B cell (primary cell): Measurements from ENCODE around the gene ZFR2. TPM values are rescaled to one million over a fixed set of nuclear protein-coding genes. Genes with fewer than 3 reads are reported as not detected.

ENCODE experiments used
- ATAC-seq: fragments of 200-7000 bp; cut with Tn5 transposase; one replicate; pipeline ENCODE4 v1.10.0; 2021; ENCODE audit warnings: low read depth, mild to moderate bottlenecking, moderate number of reproducible peaks, moderate library complexity
- CTCF ChIA-PET: fragments of 350-600 bp; sonication (Branson Sonifier 250); formaldehyde crosslinking; loops from one replicate; lab custom pipeline; 2021; ENCODE audit warnings: antibody characterized with exemption, inconsistent platforms; lab: Charles Lee
- POLR2A ChIA-PET: fragments of 350-600 bp; sonication (Branson Sonifier 250); formaldehyde crosslinking; loops from one replicate; lab custom pipeline; 2021; ENCODE audit warnings: antibody characterized with exemption; lab: Charles Lee
- DNase-seq: peaks from one replicate; pipeline ENCODE4 v3.0.0; 2013
- H2AFZ ChIP-seq: 2 replicates; pipeline ENCODE4 v1.6.1; 2012; ENCODE audit warnings: mild to moderate bottlenecking, low read depth, low read length; ENCODE audit not compliant: insufficient read depth, poor library complexity, severe bottlenecking
- H3K27ac ChIP-seq, 2 donors: 1 replicate in 1 of 2; 2 replicates in 1 of 2; pipeline ENCODE4 v1.5.1; 2012 to 2013; ENCODE audit warnings: low read length in 2 of 2, mild to moderate bottlenecking in 2 of 2, moderate library complexity in 1 of 2
- H3K27me3 ChIP-seq, 4 experiments: fragments of 200-600 bp in 1 of 4; sonication (generic) in 1 of 4; replicated peaks in 1 of 4; 1 replicate in 2 of 4; 2 replicates in 2 of 4; pipeline versions ENCODE4 v1.6.1 to v1.7.0; 2013 to 2016; ENCODE audit warnings: low read length in 3 of 4, mild to moderate bottlenecking in 2 of 4, mixed read lengths in 1 of 4, moderate library complexity in 1 of 4; ENCODE audit not compliant: insufficient read depth in 4 of 4, control insufficient read depth in 3 of 4; ENCODE audit errors: control extremely low read depth in 1 of 4
- H3K36me3 ChIP-seq, 2 experiments: replicated peaks in 1 of 2; 1 replicate in 1 of 2; 2 replicates in 1 of 2; pipeline versions ENCODE4 v1.6.1 to v1.7.1; 2013; ENCODE audit warnings: low read length in 1 of 2; ENCODE audit not compliant: insufficient read depth in 2 of 2, control insufficient read depth in 1 of 2; ENCODE audit errors: control extremely low read depth in 1 of 2, extremely low read depth in 1 of 2
- H3K4me1 ChIP-seq, 2 donors: fragments of 200-600 bp in 1 of 2; sonication (generic) in 1 of 2; 1 replicate in 1 of 2; 2 replicates in 1 of 2; pipeline versions ENCODE4 v1.5.1 to v1.6.1; 2013 to 2017; ENCODE audit warnings: low read length in 2 of 2; ENCODE audit not compliant: control insufficient read depth in 2 of 2, insufficient read depth in 2 of 2
- H3K4me2 ChIP-seq: replicated peaks from 2 replicates; pipeline ENCODE3; 2012; ENCODE audit warnings: mild to moderate bottlenecking, low read depth, low read length; ENCODE audit not compliant: poor library complexity, severe bottlenecking
- H3K4me3 ChIP-seq, 5 experiments: fragments of 200-600 bp in 1 of 5; sonication (generic) in 1 of 5; 1 replicate in 3 of 5; 2 replicates in 2 of 5; pipeline versions ENCODE4 v1.5.1 to v1.7.0; 2011 to 2016; ENCODE audit warnings: low read length in 4 of 5, mild to moderate bottlenecking in 4 of 5, low read depth in 2 of 5, control low read depth in 1 of 5, moderate library complexity in 1 of 5; ENCODE audit not compliant: insufficient read depth in 1 of 5; ENCODE audit errors: control extremely low read depth in 1 of 5, extremely low read depth in 1 of 5
- H3K79me2 ChIP-seq: fragments of 200-600 bp; sonication (generic); one replicate; pipeline ENCODE4 v1.6.0; 2016; ENCODE audit warnings: low read length; ENCODE audit not compliant: control insufficient read depth, insufficient read depth
- H3K9ac ChIP-seq: fragments of 200-600 bp; sonication (generic); 2 replicates; pipeline ENCODE4 v1.6.1; 2017; ENCODE audit warnings: mild to moderate bottlenecking, low read length, moderate library complexity
- H3K9me3 ChIP-seq, 3 donors: one replicate each; pipeline versions ENCODE4 v1.6.1 to v1.7.1; 2013; ENCODE audit warnings: low read length in 2 of 3; ENCODE audit not compliant: control insufficient read depth in 2 of 3, insufficient read depth in 1 of 3; ENCODE audit errors: control extremely low read depth in 1 of 3
- H4K20me1 ChIP-seq: 2 replicates; pipeline ENCODE4 v1.6.0; 2012; ENCODE audit warnings: mild to moderate bottlenecking, low read length; ENCODE audit not compliant: insufficient read depth, control insufficient read depth, poor library complexity, severe bottlenecking
- H3K27ac Mint-ChIP-seq: one replicate; pipeline ENCODE4 v1.8.0; 2021; ENCODE audit warnings: mixed read lengths
- H3K27me3 Mint-ChIP-seq: one replicate; pipeline ENCODE4 v1.8.0; 2021; ENCODE audit warnings: mixed read lengths
- H3K4me1 Mint-ChIP-seq: one replicate; pipeline ENCODE4 v1.8.0; 2021; ENCODE audit warnings: mixed read lengths
- H3K4me3 Mint-ChIP-seq: one replicate; pipeline ENCODE4 v1.8.0; 2021; ENCODE audit warnings: mixed read lengths
- H3K9me3 Mint-ChIP-seq: one replicate; pipeline ENCODE4 v1.8.0; 2022; ENCODE audit warnings: mixed read lengths; ENCODE audit not compliant: insufficient read depth
- CTCF ChIP-seq: fragments of 200-600 bp; IDR thresholded peaks from one replicate; pipeline ENCODE4 v1.8.0; 2022; ENCODE audit warnings: antibody characterized with exemption, mild to moderate bottlenecking
- EZH2 ChIP-seq: IDR thresholded peaks from 2 replicates; pipeline ENCODE4 v1.6.1; 2012; ENCODE audit warnings: borderline replicate concordance, low read depth, mild to moderate bottlenecking, moderate library complexity, low read length; ENCODE audit not compliant: insufficient read depth, poor library complexity, severe bottlenecking
- WGBS: methylation state at CpG from one replicate; pipeline ENCODE4 v1.1.5; 2013; ENCODE audit warnings: missing lambda C conversion rate; ENCODE audit not compliant: insufficient coverage; 5-methylcytosine and 5-hydroxymethylcytosine counted together
- intact Hi-C: fragments of 100-400 bp; cut with micrococcal nuclease; formaldehyde crosslinking; loops from one replicate; pipeline ENCODE4 v1.10.0; 2022
- polyA plus RNA-seq: library from polyadenylated mRNA; depleted of rRNA; stranded (reverse); fragments of >200 nt; gene quantifications from 2 replicates; pipeline ENCODE4 v1.2.3, GENCODE V29; 2012
- total RNA-seq, 2 donors: library from RNA; stranded (reverse); fragments of 120-200 nt in 1 of 2; gene quantifications; 1 replicate in 1 of 2; 2 replicates in 1 of 2; pipeline versions ENCODE4 v1.2.3 to v1.2.4, GENCODE V29; 2013 to 2022

ZFR2 gene
- total and polyA plus RNA-seq, 2 donors (not counting 1 experiment from before 2014, with no cell fraction given), result 0.36 to 0.39 TPM

- intact Hi-C loops, result no loop called here
- H3K4me1 ChIP-seq, result no peaks in the 10 kb centered on the region
- 96% methylated on average over 5 of the region's 8 CpGs for WGBS
Measured at GRCh38 chr19:3904233-3904632, 35.4 kb upstream of the ZFR2 start.

More at GRCh38 chr19:3904233-3904632, 35.4 kb upstream of the ZFR2 start:
- no peak overlapping the region for H3K27ac Mint-ChIP-seq
- peaks cover 0 to 4% (median 0%) of the 10 kb centered on the region in 4 experiments for H3K27me3 ChIP-seq
- no peaks in the 10 kb centered on the region for H3K9me3 Mint-ChIP-seq
- DNase-seq (no peak), ATAC-seq (no peak)
- no peak overlapping the region for H3K27ac ChIP-seq
- H3K4me3 ChIP-seq, result no peak overlapping the region
- TF ChIP-seq CTCF (no peak), EZH2 (no peak)
- H3K4me2 ChIP-seq, result no peak overlapping the region
- H3K4me1 Mint-ChIP-seq, result no peaks in the 10 kb centered on the region
- ChIA-PET POLR2A (no interaction called here), CTCF (interaction anchor here (0.7 kb wide), 1 partner anchor 51 kb away, joined by 3 read pairs; no protein-coding TSS in a partner anchor)
- peaks cover 0 to 20% (median 0%) of the 10 kb centered on the region in 3 donors for H3K9me3 ChIP-seq
- no peaks in the 10 kb centered on the region for H3K36me3 ChIP-seq
- H3K79me2 ChIP-seq, result no peaks in the 10 kb centered on the region
- peaks cover 5% of the 10 kb centered on the region for H3K27me3 Mint-ChIP-seq
- H4K20me1 ChIP-seq, result no peaks in the 10 kb centered on the region
- H3K9ac ChIP-seq, result no peak overlapping the region
- no peak overlapping the region for H2AFZ ChIP-seq
- H3K4me3 Mint-ChIP-seq, result no peak overlapping the region
